Loucy (cell line): Measurements from ENCODE around the gene TP53I13.
A peak's percentile ranks its signal among the peaks of the same experiment; 100 is the strongest.

Experiments used
- CTCF ChIP-seq: fragments of 200-600 bp; sonication (generic); conservative IDR thresholded peaks from 2 replicates; pipeline ENCODE4 v1.5.1; 2014; ENCODE audit warnings: mild to moderate bottlenecking, antibody characterized with exemption, low read length
- EZH2phosphoT487 ChIP-seq: fragments of 200-600 bp; IDR thresholded peaks from 2 replicates; pipeline ENCODE4 v1.6.1; 2018; ENCODE audit warnings: antibody characterized with exemption, mild to moderate bottlenecking, moderate library complexity, borderline replicate concordance

GRCh38 chr17:29579866-29580771 is 11.6 kb downstream of the TP53I13 start:
- TF ChIP-seq CTCF (peak; percentile 87), EZH2phosphoT487 (no peak)
